GM21576 (cell line): Measurements from ENCODE around the gene TOMM22.
"Not testable (repeated sequence)": the region's sequence is repeated elsewhere in the genome, so short reads cannot be mapped to it uniquely, and the experiment has no call there.

ENCODE experiments used
- ATAC-seq: cut with Tn5 transposase; IDR thresholded peaks from one replicate; pipeline ENCODE4 v1.9.1; 2021; ENCODE audit warnings: mild to moderate bottlenecking, moderate library complexity; ENCODE audit not compliant: unreplicated experiment

Gene TOMM22

GRCh38 chr22:38681582-38682335, at the start of gene TOMM22:
Gene TOMM22 (plus strand): TSS chr22:38681957. CDS start chr22:38681979, 22 bp downstream.
- ATAC-seq, result peak; percentile 86

GRCh38 chr22:38632528-38632927, 49.2 kb upstream of the TOMM22 start:
- ATAC-seq, result no peak

GRCh38 chr22:38638216-38638615, 43.5 kb upstream of the TOMM22 start:
- ATAC-seq, result no peak

- no peak for ATAC-seq
These were observed 43.0 kb upstream of the TOMM22 start for GRCh38 chr22:38638728-38639127.

- ATAC-seq, result no peak
These were observed 40.2 kb upstream of the TOMM22 start for GRCh38 chr22:38641476-38642040.

GRCh38 chr22:38644245-38644644, 37.5 kb upstream of the TOMM22 start:
- ATAC-seq, result not testable (repeated sequence)

DNA sequence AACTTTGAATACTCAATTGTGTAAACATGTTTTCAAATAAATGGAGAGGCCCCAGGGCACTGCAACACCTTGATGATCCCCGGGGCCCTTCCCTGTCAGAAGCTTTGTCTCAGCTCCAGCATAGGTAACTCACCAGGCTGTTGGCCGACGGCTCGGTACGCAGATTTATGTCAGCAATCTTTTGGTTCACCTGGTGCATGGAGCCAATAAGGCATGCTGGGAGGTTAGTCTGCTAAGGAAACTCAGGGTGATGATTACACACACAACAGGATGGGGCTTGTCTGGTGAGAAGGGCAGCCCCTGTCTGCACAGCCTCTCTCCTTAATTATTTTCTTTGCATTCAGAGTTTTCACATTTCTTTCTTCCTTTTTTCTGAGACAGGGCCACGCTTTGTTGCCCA, 36.3 kb upstream of the TOMM22 start:
- no peak for ATAC-seq

DNA sequence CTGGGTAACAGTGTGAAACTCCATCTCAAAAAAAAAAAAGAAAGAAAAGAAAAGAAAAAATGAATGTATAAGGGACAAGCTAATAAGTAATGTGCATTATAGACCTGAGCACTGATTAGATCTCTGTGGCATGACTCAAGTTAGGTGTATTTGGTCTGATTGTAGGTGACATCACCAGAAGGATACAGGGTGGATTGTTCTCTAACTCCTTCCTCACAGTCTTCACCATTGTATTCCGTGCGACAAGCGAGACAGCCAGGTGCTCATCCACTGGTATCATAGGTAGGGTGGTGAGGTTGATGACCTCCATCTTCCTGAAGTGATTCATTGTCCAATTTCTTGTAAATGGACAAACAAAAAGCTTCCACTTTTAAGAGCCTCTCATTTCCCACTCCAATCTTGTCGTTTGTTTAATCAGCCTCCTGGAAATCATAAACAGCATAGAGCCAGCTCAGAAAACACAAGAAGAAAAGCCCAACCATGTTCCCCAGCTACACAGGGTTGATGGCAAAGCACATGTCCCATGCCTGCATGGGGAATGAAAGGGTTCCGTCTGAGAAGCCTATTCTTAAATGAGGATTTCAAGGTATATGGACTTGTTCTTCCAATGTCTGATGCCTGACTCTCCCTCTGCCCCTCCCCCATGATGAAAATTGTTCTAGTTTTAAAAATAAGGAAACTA, 31.8 kb upstream of the TOMM22 start:
- no peak for ATAC-seq

DNA sequence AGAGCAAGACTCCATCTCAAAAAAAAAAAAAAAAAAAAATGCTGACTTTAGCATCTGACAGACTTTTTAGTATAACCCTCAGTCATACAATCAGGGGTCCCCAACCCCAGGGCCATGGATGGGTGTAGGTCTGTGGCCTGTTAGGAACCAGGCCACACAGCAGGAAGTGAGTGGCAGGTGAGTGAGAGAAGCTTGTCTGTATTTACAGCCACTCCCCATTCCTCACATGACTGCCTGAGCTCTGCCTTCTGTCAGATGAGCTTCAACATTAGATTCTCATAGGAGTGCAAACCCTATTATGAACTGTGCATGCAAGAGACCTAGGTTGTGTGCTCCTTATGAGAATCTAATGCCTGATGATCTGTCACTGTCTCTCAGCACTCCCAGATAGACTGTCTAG, 28.9 kb upstream of the TOMM22 start:
- ATAC-seq, result no peak

- ATAC-seq, result no peak
These were observed 28.0 kb upstream of the TOMM22 start for GRCh38 chr22:38653741-38654140.

DNA sequence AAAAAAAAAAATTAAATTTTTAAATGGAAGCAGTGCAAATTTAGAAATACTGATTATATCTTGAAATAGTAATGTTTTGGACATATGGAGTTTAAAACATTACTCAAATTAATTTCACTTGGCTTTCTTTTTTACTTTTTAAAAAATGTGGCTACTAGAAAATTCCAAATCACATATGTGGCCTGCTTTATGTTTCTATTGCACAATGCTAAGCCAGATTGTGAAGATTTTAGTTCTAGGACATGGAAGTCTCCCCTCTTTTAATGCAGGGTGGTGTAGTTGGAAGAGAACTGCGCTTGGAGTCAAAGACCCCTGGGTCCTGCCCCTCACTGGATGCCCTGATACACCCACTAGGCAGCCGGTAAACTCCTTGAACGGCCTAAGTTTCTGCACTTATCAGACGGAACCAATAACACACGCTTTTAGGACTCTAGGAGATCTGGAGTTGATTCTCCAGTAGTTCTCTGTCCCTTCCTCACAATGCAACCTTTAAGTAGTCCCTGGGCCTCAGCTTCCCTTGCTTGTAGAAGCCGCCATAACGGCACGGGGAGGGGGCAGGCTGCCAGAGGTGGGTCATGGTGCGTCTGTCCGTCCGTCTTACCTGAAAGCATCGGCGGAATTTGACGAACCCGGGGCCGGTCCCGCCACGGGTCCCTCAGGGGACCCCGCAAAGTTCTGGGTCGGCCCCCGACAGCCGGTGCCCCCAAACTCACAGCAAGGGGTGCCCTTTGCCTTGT, 26.1 kb upstream of the TOMM22 start:
- ATAC-seq, result no peak

DNA sequence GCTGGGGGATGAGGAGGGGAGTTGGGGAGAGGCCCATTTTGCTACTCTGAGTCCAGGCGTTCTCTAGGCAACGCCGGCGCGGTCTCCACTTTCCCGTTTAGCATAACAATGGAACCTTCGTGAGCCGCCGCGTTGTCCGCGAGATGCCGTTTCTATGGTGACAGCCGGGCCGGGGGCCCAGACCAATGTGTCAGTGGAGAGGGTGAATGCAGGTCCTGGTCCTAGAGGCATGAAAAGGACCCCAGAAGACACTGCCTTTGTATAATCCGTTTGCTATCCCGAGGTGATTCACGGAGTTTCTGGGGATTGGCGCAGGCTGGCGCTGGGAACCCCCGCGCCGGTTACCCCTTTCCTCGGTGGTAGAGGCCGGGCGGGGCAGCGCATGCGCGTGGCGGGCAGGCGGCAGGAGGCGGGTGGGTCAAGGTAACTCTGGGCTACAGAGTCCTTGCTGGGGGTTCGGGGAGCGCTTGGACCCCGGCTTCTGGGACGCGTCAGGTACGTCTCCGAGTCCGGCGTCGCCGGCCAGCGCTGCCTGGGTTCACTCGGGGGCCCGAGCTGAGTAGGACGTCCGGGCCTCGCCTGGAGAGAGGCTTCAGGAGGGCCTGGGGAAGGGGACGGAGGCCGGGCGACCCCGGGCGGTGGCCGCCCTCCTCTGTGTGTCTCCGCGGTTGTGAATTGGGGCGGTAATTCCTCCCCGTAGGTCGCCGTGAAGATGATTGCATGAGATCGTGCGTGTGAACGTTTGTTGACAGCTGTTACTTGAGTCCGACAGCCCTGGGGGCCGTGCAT, 25.3 kb upstream of the TOMM22 start, which contains the start of the genes CBY1 and FAM227A:
Gene CBY1, plus strand, starts transcription at position 383 of the 789 bp plus-strand sequence. CDS start 11,417 bp downstream, outside the sequence.
Gene FAM227A, minus strand, starts transcription at position 137 of the 789 bp plus-strand sequence. CDS start 6,224 bp downstream, outside the sequence.
- peak; percentile 55 for ATAC-seq

DNA sequence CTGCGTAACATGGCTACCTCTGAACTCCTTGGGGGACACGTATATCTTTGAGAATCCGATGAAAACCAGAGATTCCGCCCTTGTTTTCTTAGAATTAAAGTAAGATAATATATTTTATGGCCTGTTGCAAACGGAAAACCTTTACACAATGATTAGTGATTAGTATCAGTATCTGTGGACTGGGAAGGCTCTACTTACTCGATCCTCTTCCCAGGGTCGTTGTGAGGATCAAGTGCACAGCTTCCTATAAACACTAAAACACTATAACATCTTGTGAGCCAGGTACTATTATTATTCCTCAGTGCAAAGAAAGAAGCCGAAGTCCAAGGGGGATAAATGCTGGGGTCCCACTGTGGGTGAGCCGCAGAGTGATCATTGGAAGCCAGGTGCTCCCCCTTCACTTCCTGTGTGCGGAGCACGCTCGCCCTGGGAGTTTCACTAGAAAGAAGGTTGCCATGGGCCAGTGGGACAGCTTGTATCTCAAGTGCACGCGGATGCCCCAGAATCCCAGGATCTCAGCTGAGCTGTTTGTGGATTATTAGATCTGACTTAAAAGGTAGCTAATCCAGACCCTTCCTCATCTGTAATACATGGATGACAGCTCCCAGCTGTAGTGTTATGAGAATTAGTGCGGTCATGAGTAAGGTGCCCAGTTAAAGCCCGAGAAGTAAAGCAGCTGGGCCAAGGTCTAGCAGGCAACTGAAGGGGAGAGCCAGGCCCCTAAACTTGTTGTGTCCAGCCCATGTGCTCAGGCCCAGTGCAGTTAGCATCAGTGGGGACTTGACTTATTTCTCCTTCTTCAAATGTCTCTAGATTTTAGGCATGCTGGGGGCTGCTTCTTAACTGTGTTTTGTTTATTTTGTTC, 24.5 kb upstream of the TOMM22 start:
- no peak for ATAC-seq

- no peak for ATAC-seq
These were observed 6.9 kb upstream of the TOMM22 start for GRCh38 chr22:38674888-38675287.

GRCh38 chr22:38675833-38676232, 5.9 kb upstream of the TOMM22 start:
- no peak for ATAC-seq

- no peak for ATAC-seq
These were observed 3.1 kb downstream of the TOMM22 start for GRCh38 chr22:38684895-38685294.

GRCh38 chr22:38685761-38686160, 4.0 kb downstream of the TOMM22 start:
- ATAC-seq, result no peak

GRCh38 chr22:38689651-38690050, 7.9 kb downstream of the TOMM22 start:
- no peak for ATAC-seq

- ATAC-seq, result no peak
These were observed 12.3 kb downstream of the TOMM22 start for GRCh38 chr22:38694049-38694448.
